A673 (cell line): ENCODE results near the gene CHFR. TPM values are rescaled to one million over a fixed set of nuclear protein-coding genes. Genes with fewer than 3 reads are reported as not detected.
"Not testable (repeated sequence)": the region's sequence is repeated elsewhere in the genome, so short reads cannot be mapped to it uniquely, and the experiment has no call there.

Experiments used
- BruUV-seq: library from RNA; stranded (reverse); fragments of 400-500 nt; replicated peaks from 2 replicates; lab custom pipeline; 2021; lab: Mats Ljungman, UMichigan
- CTCF ChIA-PET: fragments of 300-600 bp; sonication (Branson Sonifier 250); formaldehyde crosslinking; loops from one replicate; lab custom pipeline; 2022; ENCODE audit warnings: antibody characterized with exemption; lab: Charles Lee
- POLR2A ChIA-PET: fragments of 300-600 bp; sonication (Branson Sonifier 250); formaldehyde crosslinking; loops from one replicate; lab custom pipeline; 2022; ENCODE audit warnings: antibody characterized with exemption; ENCODE audit not compliant: low non-redundant PET; lab: Charles Lee
- DNase-seq: peaks from one replicate; pipeline ENCODE4 v3.0.0-alpha.2; 2015; ENCODE audit warnings: low spot score
- H3K27ac ChIP-seq: fragments of 200-600 bp; sonication (generic); 2 replicates; pipeline ENCODE4 v1.5.1; 2016; ENCODE audit warnings: mixed run types, low read depth, mild to moderate bottlenecking, mixed read lengths, antibody characterized with exemption, low read length; ENCODE audit not compliant: poor library complexity, severe bottlenecking
- H3K27me3 ChIP-seq: fragments of 200-600 bp; sonication (generic); replicated peaks from 2 replicates; pipeline ENCODE4 v1.6.1; 2017; ENCODE audit warnings: mixed run types, low read depth, mild to moderate bottlenecking, mixed read lengths, antibody characterized with exemption, low read length; ENCODE audit not compliant: insufficient read depth, poor library complexity
- H3K36me3 ChIP-seq: fragments of 200-600 bp; sonication (generic); 2 replicates; pipeline ENCODE4 v1.6.1; 2016; ENCODE audit warnings: mixed run types, mild to moderate bottlenecking, mixed read lengths, antibody characterized with exemption, low read length; ENCODE audit not compliant: insufficient read depth, poor library complexity, severe bottlenecking
- H3K4me1 ChIP-seq: fragments of 200-600 bp; sonication (generic); 2 replicates; pipeline ENCODE4 v1.6.1; 2017; ENCODE audit warnings: mixed run types, mild to moderate bottlenecking, mixed read lengths, antibody characterized with exemption, low read length; ENCODE audit not compliant: insufficient read depth, poor library complexity, severe bottlenecking
- H3K4me3 ChIP-seq: fragments of 200-600 bp; sonication (generic); 2 replicates; pipeline ENCODE4 v1.5.1; 2016; ENCODE audit warnings: low read depth, mixed run types, mild to moderate bottlenecking, mixed read lengths, low read length; ENCODE audit not compliant: poor library complexity, severe bottlenecking
- H3K9me3 ChIP-seq: fragments of 200-600 bp; sonication (generic); 2 replicates; pipeline ENCODE4 v1.6.1; 2016; ENCODE audit warnings: mixed run types, low read depth, mild to moderate bottlenecking, mixed read lengths, antibody characterized with exemption, low read length; ENCODE audit not compliant: poor library complexity, severe bottlenecking
- EZH2 ChIP-seq: fragments of 200-600 bp; sonication (generic); IDR thresholded peaks from 2 replicates; pipeline ENCODE4 v1.6.1; 2017; ENCODE audit warnings: borderline replicate concordance, low read depth, mild to moderate bottlenecking, mixed read lengths, antibody characterized with exemption, low read length; ENCODE audit not compliant: poor library complexity, severe bottlenecking
- intact Hi-C: fragments of 100-400 bp; cut with micrococcal nuclease; formaldehyde crosslinking; loops from one replicate; pipeline ENCODE4 v1.10.0; 2022; ENCODE audit not compliant: unreplicated experiment
- total RNA-seq: library from RNA; stranded (reverse); gene quantifications from 2 replicates; pipeline ENCODE4 v1.2.3, GENCODE V29; 2021
- TF ChIP-seq, protein P1 (sequence below): fragments of 300-800, 200-600 bp; sonication (generic); conservative IDR thresholded peaks from 2 replicates; pipeline ENCODE4 v1.5.1; 2017; ENCODE audit warnings: low read depth, mild to moderate bottlenecking, antibody characterized with exemption, low read length, moderate library complexity, mixed read lengths

CHFR gene
- total RNA-seq, 1 experiment from 2014 or later = 44.9 TPM

DNA sequence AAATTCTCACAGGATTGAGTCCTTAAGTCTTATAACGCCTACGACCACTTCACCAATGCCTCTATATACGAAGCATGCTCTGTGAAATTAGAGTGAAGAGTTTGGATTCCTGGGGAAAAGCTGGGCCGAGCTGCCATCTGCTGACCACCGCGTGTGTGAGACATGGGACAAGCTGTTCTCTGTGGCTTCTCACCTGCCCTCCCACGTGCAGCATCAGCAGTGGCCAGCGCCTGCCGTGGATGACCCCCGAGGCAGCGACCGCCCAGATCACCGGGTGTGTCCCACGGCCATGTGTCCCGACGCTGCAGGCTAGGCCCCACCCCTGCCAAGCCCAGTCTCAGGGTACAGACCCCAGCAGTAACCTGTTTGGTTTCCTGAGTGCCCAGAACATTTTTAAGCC lies 37.1 kb downstream of the CHFR start:
- DNase-seq = no peak
- intact Hi-C loops = no loop called here
- CTCF ChIA-PET = no interaction called here
- H3K4me3 ChIP-seq = no peak overlapping the region
- H3K4me1 ChIP-seq = no peaks in the 10 kb centered on the region
- no TSS peak for BruUV-seq
- peaks cover 18% of the 10 kb centered on the region for H3K36me3 ChIP-seq
- TF ChIP-seq EZH2 = no peak
- TF ChIP-seq, protein P1, sequence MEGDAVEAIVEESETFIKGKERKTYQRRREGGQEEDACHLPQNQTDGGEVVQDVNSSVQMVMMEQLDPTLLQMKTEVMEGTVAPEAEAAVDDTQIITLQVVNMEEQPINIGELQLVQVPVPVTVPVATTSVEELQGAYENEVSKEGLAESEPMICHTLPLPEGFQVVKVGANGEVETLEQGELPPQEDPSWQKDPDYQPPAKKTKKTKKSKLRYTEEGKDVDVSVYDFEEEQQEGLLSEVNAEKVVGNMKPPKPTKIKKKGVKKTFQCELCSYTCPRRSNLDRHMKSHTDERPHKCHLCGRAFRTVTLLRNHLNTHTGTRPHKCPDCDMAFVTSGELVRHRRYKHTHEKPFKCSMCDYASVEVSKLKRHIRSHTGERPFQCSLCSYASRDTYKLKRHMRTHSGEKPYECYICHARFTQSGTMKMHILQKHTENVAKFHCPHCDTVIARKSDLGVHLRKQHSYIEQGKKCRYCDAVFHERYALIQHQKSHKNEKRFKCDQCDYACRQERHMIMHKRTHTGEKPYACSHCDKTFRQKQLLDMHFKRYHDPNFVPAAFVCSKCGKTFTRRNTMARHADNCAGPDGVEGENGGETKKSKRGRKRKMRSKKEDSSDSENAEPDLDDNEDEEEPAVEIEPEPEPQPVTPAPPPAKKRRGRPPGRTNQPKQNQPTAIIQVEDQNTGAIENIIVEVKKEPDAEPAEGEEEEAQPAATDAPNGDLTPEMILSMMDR = no peak
- H3K27me3 ChIP-seq = no peaks in the 10 kb centered on the region
- POLR2A ChIA-PET = no interaction called here
- no peaks in the 10 kb centered on the region for H3K9me3 ChIP-seq
- no peak overlapping the region for H3K27ac ChIP-seq

DNA sequence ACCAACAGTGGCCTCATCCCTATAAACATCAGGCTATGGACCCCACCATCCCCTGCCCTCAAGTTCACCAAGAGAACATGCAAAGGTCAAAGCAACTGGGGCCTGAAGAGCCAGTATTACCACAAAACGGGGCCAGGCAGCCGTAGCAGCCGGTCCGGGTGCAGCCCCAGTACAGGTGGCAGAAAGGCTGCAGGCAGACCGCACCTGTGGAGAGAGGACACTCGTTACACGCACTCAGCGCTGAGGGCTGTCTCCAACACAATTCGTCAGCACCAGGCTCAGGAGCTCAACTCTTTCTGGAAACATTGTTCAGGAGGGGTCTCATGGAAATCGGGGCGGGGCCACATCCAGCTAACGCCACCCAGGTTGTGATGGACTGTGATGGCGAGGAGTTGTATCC lies 38.9 kb downstream of the CHFR start:
- POLR2A ChIA-PET = no interaction called here
- CTCF ChIA-PET = no interaction called here

DNA sequence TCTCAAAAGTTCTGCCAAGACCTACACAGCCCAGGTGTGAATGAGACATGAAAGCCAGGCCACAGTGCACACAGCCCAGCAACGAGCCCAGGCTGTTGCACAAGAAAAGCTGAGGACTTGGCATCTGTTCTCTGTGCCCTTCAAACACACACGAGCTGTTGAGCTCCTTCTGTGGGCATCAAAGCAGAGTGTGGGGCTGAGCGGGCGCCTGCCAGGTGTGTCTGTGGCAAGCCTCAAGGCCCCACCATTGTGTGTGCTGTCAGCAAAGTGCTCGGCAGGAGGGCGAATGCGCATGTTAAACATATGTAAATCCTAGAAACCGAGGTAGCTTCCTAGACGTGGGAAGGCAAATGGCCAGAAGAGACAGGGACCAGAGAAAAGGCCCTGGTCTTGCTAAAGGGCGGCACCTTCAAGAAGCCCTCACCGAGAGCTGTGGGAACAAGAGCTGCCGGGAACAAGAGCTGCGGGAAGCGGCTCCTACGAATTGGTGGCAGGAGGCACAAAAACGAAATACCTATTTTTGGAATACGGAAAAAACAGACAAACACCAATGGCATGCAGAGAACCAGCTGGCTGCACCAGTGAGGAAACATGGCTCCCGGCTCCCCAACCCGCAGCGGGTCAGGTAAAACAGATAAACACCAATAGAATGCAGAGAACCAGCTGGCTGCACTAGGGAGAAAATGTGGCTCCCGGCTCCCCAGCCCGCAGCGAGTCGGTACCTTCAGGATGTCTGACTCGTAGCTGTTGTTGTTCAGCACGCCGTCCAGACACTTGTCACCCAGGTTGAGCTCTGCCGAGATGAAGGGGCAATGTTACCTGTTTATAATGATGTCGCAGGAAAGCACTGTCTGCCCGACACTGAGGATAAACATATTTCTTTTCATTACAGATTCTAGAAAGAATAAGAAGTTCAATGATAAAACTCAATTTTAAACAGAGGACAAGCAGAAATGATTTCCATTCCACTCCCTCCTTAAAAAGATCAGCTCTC lies 39.7 kb downstream of the CHFR start:
- intact Hi-C loops = no loop called here
- Histone ChIP-seq H3K4me1 (no peaks in the 10 kb centered on the region), H3K4me3 (no peak overlapping the region), H3K36me3 (peaks cover 15% of the 10 kb centered on the region), H3K9me3 (no peaks in the 10 kb centered on the region), H3K27ac (no peak overlapping the region), H3K27me3 (no peaks in the 10 kb centered on the region)
- TF ChIP-seq, protein P1 = no peak
- no peak for TF ChIP-seq EZH2
- no peak for DNase-seq
- BruUV-seq = no TSS peak
- ChIA-PET POLR2A (no interaction called here), CTCF (no interaction called here)

More for the DNA sequence above, 38.9 kb downstream of the CHFR start:
- no peak for TF ChIP-seq EZH2
- TF ChIP-seq, protein P1 = no peak
- no TSS peak for BruUV-seq
- Histone ChIP-seq H3K27ac (no peak overlapping the region), H3K36me3 (peaks cover 11% of the 10 kb centered on the region), H3K4me3 (no peak overlapping the region), H3K4me1 (no peaks in the 10 kb centered on the region), H3K9me3 (no peaks in the 10 kb centered on the region), H3K27me3 (no peaks in the 10 kb centered on the region)
- intact Hi-C loops = no loop called here
- DNase-seq = no peak

DNA sequence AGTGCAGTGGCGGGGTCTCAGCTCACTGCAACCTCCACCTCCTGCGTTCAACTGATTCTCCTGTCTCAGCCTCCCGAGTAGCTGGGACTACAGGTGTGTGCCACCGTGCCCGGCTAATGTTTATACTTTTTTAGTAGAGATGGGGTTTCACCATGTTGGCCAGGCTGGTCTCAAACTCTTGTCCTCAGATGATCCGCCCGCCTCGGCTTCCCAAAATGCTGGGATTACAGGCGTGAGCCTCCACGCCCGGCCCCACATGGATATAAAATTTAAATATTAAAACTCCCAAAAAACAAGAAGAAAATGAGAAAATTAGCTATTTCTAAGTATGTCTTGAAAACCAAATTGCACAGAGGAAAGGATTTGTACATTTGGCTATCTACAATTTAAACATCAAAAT lies 42.7 kb downstream of the CHFR start:
- DNase-seq, H3K4me1 ChIP-seq, H3K4me3 ChIP-seq, H3K27ac ChIP-seq, H3K9me3 ChIP-seq, BruUV-seq, H3K36me3 ChIP-seq, H3K27me3 ChIP-seq, POLR2A ChIA-PET, CTCF ChIA-PET, intact Hi-C loops: not testable (repeated sequence)
